CD4-positive, alpha-beta T cell treated with Interleukin-10 for 1 hour (primary cell): ENCODE data around the gene EPHB4.

Experiments
- DNase-seq: peaks from one replicate; pipeline ENCODE4 v3.0.0-alpha.2; 2020

EPHB4 gene

DNA sequence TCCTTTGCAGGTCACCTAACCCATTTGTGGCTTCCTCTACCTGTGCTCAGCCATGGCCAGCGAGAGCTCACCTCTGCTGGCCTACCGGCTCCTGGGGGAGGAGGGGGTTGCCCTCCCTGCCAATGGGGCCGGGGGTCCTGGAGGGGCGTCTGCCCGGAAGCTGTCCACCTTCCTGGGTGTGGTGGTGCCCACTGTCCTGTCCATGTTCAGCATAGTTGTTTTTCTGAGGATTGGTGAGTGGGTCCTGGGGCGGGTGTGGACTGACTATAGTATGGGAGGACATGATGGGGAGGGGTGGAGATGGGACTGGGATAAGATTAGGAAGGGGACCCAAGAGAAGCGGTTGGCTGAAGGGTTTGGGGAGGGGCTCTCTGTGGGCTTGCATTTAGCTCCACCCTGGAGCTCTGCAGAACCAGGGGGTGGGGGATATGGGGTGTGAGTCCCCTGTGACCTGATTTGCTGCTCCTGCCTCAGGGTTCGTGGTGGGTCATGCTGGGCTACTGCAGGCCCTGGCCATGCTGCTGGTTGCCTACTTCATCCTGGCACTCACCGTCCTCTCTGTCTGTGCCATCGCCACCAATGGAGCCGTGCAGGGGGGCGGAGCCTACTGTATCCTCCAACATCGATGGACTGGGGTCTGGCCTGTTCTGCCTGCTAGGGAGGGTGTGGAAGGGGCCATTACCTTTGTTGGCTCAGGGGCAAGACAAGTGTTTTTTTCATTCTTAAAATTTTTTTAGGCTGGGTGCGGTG lies 27.0 kb upstream of the EPHB4 start:
- DNase-seq = no peak

- peak; percentile 86 for DNase-seq
Observed at GRCh38 chr7:100852048-100852872, 24.9 kb upstream of the EPHB4 start, which contains the start of gene SLC12A9. TSS of gene SLC12A9 (plus strand) at chr7:100852713. CDS start at chr7:100854198, 1,485 bp downstream.

- DNase-seq = no peak
Observed at GRCh38 chr7:100847360-100847759, 20.0 kb upstream of the EPHB4 start.

DNA sequence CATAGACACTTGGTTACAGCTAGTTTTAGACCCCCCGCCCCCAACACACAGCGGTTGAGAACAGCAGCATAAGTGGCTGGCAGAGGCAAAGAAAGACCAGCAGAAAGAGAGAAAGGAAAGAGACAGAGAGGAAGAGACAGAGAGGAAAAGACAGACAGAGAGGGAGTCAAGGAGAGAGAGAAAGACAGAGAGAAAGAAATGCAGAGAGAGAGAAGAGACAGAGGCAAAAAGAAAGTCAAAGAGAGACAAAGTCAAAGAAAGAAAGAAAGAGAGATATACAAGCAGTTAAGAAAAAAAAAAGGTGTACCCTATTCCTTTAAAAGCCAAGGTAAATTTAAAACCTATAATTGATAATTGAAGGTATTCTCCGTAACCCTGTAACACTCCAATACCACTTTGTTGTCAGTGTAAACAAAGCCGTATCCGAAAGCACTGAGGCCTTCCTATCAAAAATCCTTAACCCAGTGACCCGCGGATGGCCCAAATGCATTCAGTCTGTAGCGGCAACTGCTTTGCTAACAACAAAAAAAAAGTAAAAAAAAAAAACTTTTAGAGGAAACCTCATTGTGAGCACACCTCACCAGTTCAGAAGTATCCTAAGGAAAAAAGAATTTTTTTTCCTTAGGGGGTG lies 13.3 kb upstream of the EPHB4 start:
- no peak for DNase-seq

DNA sequence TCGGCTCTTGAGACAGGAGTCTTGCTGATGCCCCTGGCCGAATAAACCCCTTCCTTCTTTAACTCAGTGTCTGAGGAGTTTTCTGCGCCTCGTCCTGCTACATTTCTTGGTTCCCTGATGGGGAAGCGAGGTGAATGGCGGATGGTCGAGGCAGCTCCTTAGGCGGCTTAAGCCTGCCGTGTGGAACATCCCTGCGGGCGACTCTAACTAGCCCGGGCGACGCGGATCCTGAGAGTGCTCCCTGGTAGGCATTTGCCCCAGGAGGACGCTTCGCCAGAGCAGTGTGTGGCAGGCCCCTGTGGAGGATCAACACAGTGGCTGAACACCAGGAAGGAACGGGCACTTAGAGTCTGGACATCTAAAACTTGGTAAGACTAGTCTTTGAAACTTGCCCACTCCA lies 12.0 kb upstream of the EPHB4 start:
- no peak for DNase-seq

DNA sequence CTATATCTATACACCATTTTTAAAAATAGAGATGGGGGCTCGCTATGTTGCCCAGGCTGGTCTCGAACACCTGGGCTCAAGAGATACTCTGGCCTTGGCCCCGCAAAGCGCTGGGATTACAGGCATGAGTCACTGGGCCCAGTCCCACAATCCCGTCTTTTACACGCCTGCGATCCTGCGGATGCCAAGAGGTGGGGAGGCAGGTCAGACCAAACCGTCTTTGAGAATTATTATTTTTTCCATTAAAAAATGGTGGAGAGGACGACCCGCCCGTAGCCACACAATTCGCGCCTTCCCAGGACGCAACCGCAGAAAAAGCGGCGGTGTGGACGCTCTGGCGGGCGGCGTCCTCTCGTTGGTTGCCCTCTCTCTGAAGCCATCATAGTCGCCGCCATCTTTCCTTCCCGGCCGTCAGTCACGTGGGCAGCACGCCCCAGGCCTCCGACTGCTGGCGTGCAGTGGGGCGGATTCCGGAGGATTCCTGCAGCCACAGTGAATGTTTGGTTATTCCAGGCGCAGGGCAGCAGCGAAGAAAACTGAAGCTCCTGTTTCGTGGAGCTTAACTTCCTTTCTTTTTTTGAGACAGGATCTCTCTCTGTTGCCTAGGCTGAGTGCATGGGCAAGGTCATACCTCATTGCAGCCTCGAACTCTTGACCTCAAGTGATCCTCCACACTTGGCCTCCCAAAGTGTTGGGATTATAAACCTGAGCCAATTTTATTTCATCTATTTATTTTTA lies 9.9 kb upstream of the EPHB4 start:
- peak; percentile 80 for DNase-seq

DNA sequence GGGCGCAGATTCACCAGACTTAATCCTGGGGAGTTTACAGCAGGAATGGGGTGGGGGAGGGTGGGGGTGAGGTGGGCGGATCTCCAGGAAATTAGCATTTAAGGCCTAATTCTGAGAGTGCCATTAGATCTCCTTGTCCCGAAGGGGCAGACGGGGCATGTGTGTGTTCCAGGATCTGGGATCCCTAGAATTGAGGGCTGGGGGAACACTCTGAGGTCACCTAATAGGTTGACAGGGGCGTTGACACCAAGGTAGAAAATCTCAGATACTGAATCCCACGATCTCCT lies 9.4 kb upstream of the EPHB4 start:
- DNase-seq = no peak

DNA sequence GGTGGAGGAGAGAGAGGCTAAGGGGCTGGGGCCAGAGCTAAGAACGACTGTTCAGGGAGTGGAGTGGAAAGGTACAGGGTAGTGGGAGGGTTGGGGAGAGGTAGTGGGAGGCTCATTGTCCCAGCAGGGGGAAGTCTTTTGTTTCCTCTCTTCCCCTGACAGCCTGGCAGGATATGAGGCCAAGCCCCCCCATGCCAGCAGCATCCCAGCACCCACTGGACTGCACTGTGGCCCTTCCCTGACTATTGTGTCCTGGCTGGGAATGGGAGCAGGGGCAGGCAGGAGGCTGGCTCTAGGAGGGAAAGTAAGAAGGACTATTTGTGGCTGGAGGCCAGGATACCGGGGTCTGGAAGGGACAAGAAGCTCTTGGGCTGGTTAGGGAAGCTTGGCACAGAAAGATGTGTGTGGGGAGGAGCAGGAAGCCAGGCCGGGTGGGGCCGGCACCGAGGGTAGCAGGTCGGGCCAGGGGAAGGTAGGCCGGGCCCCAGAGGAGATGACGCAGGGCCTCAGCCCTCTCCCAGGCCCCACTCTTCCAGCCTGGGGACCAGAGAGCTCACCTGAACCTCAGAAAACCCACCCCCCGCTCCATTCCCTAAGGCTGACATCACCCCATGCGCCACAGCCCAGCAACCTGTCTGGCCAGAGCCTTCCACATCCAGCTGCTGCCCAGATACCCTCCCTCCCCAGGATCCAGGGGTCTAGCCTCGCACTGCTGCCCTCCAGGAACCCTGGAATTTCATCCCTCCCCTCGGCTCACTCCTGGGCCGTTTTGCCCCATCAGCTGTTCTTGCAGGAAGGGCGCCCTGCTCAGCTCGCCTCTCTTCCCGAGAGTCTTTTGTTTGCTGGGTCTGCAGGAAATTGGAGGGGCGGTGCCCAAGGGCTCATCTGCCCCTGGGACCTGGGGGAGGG lies 8.8 kb upstream of the EPHB4 start:
- DNase-seq = no peak

DNA sequence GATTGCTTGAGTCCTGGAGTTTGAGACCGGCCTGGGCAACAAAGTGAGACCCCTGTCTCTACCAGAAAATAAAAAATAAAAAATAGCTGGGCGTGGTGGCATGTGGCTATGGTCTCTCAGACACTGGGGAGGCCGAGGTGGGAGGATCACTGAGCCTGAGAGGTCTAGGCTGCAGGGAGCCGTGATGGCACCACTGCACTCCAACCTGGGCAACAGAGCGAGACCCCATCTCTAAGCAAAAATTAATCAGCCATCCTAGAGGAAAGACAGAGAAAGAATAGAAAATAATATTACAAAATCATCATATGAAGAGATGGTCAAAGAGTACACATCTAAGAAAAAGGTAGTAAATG lies 4.9 kb upstream of the EPHB4 start:
- no peak for DNase-seq

DNA sequence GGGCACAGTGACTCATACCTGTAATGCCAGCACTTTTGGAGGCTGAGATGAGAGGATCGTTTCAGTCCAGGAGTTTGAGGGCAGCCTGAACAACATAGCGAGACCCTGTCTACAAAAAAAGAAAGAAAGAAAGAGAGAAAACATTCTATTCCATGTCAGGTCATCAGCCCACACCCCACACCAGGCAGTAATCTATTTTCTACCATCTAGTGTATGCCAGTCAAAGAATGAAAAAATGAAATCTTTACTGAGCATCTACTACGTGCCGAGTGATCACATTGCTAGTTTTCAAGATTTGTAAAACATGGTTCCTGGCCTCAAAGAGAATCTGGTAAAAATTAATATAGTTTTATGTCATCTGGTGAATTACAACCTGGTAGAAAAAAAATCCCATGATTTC lies 3.1 kb upstream of the EPHB4 start:
- no peak for DNase-seq

- DNase-seq = no peak
Observed at GRCh38 chr7:100829150-100829716, 1.9 kb upstream of the EPHB4 start.

DNA sequence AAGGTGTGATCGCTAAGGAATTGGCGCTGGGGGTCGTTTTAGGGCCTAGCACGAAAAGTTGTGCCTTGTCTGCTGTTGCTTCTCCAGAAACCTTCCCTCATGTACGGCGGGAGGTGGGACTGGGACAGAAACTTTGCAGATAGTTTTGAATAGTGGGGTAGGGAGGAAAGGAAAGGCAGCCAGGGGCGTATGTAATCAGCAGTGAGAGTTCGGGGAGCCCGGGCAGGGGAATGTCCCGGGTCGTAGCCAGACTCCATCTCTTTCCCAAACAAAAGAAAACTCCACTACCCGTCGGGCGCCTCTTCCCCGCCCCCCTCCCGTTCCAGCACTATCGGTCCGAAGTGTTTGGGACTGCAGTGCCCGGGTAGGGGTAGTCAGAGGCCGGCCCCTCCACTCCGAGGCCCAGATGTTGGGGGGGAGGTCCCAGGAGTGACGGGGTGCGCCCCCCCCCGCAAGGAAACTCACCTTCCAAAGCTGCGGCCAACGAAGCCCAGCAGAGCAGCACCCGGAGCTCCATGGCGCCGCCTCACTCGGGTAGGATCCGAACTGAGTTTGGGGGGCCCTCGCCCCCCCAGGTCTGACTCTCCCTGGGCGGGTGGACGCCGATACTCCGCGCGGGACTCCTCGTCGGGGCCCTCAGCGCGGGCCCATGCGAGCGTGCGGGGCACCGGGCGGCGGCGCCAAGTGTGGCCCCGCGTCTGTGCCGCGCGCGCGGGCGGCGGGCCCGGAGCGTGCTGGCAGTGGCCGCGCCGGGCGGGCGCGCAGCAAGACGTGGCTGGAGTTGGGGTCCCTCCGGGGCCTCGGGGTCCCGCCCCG lies 601 bp downstream of the EPHB4 start:
- no peak for DNase-seq

DNA sequence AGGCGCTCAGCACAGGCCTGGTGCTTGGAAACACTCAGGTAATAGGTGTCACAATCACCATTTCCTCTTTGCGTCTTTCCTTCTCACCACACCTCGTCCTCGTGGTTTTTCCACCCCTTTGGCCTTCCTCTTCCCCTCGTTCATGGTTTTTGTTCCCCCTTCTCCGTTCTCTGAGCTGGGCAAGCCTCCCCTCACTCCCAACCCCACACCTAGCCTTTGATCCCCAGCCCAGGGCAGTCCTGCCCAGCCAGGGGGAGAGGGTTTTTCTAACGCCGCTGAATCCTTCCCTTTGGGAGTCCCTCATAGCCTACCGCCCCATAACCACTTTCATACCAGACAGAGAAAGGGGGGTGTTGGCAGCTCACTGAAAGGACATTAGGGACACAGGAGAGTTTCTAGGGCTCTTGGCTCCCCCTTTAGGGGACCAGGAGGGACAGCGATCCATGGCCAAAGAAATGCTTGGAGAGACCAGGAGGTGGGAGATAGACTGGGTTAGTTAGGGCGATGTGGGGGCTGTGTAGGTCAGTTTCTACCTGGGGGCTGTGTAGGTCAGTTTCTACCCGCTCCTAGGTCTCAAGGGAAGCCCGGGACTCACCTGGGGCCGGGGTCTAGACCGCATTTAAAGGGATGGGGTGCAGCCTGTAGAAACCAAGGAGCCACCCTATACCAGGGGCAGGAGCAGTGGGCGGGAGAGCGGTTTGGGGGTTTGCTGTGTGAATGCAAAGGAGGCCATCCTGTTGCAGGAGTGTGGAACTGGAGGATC lies 1.4 kb downstream of the EPHB4 start:
- DNase-seq = no peak

DNA sequence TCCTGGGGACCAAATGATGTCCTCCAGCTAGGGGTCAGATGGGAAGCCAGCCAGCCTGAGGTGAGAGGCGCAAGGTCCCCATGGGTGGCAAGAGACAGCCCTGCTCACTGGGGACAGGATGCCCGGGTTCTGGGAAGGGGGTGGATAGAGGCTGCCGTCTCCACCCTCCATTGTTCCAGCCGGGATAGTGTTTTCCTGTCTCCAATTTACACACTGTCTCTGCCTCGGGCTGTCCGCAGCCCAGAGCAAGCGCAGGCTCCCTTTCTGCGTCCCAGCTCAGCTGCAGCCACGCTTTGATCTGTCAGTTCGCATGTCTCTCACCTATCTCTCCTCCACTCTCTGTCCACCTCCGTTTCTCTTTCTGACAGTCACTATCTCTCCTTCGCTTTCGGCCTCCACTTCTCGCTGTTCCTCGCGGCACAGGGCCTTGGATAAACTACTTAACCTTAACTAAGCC lies 2.1 kb downstream of the EPHB4 start:
- no peak for DNase-seq

GRCh38 chr7:100824499-100825214 lies 2.7 kb downstream of the EPHB4 start:
- no peak for DNase-seq

DNA sequence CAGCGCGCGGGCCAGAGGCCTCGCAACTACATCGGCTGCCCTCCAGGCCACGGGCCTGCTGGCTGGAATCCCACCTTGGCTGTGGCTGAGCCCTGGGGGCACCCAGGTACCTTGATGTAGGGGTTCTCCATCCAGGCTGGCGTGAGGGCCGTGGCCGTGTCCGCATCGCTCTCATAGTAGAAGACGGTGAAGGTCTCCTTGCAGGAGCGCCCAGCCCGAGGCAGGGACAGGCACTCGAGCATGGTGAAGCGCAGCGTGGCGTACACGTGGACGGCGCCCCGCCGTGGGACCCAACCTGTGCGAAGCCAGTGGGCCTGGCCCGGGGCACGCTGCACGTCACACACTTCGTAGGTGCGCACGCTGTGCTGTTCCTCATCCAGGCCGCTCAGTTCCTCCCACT lies 3.8 kb downstream of the EPHB4 start:
- no peak for DNase-seq

DNA sequence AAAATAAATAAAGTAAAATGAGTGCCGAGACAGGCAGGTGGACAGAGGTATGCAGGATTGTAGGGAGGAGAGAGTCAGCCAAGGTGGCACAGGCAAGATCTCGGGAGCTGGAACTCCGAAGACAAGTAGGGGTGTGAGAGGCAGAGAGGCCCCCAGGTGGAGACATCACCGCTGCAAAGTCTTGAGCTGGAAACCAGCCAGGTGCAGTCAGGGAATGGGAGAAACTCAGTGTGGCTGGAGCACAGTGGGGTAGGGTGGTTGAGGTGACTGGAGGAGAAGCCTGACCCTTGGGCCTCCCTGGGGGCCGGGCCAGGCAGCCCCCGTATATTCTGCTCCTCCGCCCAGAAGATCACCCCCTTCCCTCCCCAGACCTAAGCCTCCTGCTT lies 4.2 kb downstream of the EPHB4 start:
- no peak for DNase-seq

GRCh38 chr7:100822236-100823139 lies 4.8 kb downstream of the EPHB4 start:
- DNase-seq = no peak
